ENCODE results near the gene TFEB.

Gene TFEB

GRCh38 chr6:41687501-41688175 is 47.8 kb downstream of the TFEB start:
- no peak for DNase-seq

DNA sequence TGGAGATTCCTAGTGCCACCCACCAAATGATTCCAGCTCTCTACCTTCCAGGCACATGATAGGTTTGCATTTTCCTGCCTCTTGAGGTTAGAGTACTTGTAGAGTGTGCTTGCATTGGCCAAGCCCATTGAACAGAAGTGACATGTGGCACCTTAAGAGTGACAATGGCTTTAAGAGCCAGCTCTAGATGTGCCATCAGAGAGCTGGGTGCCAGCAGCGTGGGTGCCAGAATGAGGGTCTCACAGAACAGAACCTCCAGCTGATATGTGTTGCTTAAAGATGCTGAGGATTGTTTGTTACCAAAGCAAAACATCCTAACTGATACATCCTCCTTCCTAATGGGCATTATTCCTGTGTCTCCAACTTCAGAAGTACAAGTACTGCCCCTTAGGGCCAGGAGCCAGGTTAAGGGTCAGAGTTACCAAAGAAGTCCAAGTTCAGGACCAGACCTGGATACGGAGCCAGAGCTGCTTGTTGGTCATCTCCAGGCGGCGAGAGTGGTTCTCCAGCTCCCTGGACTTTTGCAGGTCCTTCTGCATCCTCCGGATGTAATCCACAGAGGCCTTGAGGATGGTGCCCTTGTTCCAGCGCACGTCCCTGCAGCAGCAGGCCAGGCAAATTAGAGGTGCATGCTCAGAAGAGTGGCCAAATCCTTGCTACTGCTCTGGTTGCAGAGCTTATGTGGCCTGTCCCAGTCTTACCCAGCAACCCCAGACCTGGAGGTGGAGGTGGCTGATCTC is 49.6 kb downstream of the TFEB start:
- DNase-seq = no peak

- no peak for DNase-seq
Measured at GRCh38 chr6:41684311-41685180, 50.9 kb downstream of the TFEB start.

DNA sequence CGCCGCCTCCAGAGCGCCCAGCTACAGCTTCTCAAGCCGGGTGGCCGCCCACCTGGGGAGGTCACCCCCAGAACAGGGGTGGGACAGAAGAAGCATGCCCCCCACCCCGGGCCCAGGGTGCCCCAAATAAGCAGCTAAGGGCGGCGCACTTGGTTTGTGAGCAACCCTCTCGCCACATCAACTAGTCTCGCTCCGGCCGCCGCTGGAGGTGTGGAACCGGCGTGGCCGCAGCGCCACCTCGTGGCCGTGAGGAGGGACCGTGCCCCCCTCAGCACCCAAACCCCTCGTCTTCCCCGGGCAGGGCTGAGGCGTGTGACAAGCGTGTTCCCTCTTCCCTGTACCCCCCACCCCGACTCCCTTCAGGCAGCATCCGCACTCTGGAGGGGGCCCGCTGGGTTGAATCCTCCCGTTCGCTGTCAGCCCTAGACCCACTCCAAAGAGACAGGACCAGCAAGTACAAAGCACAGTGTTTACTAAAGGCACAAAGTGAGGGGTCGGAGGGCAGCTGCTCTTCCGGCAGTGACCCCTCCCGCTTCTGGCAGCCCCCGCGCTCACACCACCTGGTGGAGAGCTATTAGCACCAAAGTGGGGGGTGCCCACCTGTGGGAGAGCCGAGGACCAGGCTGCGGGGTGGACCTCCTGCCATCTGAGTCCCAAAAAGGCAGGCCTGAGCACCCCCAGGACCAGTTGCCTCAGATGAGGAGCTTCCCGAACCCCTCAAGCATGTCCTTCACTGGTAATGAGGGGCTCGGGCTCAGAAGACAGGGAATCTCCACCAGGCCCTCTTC is 51.7 kb downstream of the TFEB start:
- peak; percentile 67 for DNase-seq

- DNase-seq = no peak
Measured at GRCh38 chr6:41683273-41683522, 52.2 kb downstream of the TFEB start.

GRCh38 chr6:41682497-41683272 is 52.7 kb downstream of the TFEB start:
- no peak for DNase-seq

- DNase-seq = peak; percentile 45
Measured at GRCh38 chr6:41682056-41682477, 53.3 kb downstream of the TFEB start.

DNA sequence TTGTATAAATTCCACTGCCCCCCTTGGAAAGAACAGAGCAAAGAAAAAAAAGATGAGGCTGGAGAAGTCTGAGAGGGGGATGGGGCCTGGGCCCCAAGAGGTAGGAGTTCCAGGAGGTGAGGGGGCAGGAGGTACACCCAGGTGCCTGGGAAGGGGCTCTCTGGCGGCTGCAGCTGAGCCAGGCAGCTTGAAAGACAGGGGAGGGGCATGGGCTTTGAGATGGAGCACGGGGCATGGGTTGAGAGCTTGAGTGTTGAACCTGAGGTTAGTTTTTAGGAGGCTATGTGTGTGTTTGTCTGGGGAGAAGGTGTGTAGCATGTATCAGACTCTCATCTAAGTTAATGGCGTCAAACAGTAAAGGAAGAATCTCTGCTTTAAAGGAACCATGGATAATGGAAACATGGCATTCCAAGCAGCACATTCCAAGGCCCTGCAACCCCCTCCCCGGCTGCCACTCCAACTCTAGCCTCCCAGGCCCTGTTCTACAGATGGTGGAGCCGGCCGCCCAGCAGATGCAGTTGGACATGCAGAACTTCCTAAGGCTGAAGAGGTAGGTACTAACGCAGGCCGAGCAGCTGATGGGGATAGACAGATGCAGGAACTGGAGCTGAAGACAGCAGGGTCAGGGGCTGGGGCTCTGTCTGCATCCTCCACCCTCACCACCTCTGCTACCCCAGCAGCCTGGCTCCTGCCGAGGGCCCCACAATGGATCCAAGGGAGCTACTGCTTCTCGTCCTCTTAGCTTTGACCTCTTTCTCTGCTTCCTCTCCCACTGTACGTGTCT is 55.0 kb downstream of the TFEB start:
- DNase-seq = no peak

GRCh38 chr6:41679696-41680095 is 55.7 kb downstream of the TFEB start:
- DNase-seq = no peak

DNA sequence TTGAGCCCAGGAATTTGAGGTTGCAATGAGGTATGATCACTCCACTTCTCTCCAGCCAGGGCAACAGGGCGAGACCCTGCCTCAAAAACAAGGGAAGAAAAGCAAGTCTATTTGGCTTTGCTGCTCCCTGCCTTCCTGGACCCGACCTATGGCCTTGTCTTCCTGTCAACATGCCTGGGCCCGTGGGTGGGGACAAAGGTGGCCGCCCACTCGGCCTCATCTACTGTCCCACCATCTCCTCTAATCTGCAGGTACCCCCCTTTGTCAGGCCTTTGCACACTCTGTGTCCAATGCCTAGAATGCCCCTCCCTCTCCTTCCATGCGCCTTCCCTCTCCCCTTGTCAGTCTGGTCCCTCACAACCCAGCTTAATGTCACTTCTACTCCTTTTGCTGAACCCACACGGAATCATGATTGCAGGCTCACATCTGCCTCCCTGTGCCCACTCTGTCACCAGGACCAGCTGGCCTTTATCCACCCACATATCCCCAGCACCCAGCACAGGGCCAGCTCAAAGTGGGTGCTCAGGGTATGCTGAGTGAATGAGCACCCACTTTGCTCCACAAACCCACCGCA is 56.8 kb downstream of the TFEB start:
- DNase-seq = no peak

GRCh38 chr6:41677124-41677921 is 58.1 kb downstream of the TFEB start:
- no peak for DNase-seq

DNA sequence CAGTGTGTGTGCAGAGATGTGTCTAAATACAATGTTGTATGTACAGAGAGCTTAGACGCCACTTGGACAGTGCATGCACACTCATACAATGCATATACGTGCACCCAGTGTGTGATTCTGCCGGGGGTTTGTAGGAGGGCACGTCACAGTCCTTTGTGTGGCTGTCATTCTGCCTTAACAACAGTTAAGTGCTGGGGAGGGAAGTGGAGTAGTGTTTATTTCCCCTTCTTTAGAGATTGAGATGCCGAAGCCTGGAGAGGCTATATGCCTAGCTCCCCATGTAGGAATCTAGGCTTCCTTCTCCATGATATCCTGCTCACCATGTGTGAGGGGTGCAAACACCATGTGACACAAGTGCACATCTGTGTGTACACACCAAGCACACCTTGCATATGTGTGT is 59.0 kb downstream of the TFEB start:
- no peak for DNase-seq

GRCh38 chr6:41675992-41676391 is 59.4 kb downstream of the TFEB start:
- no peak for DNase-seq

- DNase-seq = no peak
Measured at GRCh38 chr6:41675176-41675775, 60.1 kb downstream of the TFEB start.

DNA sequence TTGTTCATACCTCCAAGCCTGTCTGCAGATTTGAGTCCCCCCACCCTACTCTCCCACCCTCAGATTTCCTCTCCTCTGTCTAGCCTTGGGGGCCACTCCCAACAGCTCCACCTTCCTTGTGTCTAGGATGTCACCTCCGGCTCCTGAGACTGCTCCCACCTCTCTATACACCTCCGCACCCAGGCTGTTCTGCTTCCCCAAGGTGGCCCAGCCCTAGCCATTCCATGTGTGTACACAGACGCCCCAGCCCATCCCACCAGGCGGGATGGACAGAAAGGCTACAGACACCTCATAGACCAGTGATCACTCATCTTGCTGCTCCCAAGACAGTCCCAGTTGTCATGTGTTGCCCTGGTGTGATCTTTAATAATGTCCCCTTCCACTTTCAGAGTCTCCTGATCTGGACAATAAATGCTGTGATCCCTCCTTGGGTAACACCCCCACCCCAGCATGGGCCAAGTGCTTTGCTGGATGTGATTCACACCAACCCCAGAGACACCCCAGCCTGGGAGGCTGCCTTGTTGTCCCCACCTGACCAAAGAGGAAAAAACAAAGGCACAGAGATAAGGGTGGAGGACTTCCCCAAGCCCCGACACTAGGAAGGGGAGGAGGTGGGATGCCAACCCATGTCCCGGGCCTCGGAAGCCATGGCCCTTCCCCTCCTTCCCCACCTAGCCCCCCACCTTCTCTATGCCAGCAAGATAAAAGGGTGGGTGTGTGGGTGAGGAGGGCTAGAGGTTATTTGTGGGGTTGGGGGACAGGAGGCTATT is 61.0 kb downstream of the TFEB start:
- DNase-seq = no peak

DNA sequence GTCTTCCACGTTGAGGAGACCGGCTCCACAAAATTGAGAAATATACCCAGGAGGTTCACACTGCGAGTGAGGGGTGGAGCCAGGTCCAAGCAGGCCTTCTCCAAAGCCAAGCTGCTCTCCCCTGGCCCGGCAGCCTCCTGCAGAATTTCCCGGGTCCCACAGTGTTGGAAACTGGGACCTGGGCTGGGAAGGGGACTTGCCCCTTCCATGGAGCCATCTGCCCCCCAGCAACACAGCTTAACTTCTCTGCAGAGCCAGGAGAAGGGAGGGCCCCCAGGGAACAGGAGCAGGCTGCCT is 61.8 kb downstream of the TFEB start:
- DNase-seq = no peak

DNA sequence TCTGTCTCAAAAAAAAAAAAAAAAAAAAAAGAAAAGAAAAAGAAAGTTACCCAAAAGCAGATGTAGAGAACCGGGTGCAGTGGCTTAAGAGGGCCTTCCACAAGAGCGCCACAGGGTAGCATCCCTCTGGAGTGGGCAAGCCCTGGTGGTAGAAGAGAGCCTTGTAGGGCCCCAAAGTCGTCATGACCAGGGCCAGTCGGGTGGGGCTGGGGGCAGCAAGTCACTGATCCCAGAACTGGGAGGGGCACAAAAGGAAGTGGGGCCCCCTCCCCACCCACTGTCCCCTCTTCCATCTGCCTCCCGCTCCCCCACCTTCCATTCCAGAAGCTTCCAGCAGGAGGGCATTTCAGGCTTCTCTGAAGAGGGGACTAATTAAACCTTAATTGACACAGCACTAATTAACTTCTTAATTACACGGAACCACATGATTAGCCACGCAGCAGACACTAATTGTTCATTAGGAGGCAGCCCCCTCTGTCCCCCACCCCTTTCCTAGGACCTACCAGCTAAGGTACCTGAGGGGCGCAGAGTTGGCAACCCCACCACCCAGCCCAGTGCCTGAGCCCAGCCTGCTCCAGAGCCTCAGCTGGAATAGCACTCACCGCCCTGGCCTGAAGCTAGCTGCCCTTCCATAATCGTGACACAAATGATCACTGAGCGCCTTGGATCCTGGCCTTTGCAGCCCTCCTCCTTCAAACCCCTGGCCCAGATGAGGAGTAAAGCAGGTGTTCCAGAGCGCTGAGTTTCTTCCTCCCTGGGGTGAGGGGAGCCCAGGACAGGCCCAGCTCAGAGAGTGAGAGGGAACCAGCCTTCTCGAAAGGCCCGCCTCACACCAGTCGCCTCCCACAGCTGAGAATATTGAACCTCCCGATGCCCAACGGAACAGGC is 62.3 kb downstream of the TFEB start:
- DNase-seq = no peak

DNA sequence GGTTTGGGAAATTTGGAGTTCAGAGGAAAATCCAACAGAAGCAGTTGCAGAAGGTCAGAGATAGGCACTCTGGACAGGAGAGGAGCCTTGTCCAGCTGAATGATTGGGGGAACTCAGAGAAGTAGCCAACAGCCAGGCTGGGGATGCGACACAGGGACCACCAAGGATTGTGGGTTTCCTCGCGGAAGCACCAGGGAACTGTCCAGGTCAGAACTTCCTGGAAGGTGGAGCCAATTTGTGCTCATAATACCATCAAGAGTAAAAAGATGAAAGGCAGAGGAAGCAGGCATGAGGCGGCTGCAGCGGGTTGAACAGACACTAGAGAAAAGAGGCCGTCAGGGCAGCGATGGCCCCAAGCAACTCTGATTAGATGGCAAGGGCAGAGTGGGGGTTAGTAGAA is 63.4 kb downstream of the TFEB start:
- no peak for DNase-seq

Data from activated effector memory CD4-positive, alpha-beta T cell treated with Interleukin-2 at 50 U/mL for 16 hours (primary cell).